Measurements from ENCODE around the gene NUDT9. TPM values are rescaled to one million over a fixed set of nuclear protein-coding genes. Genes with fewer than 3 reads are reported as not detected.
"Not testable (repeated sequence)": the region's sequence is repeated elsewhere in the genome, so short reads cannot be mapped to it uniquely, and the experiment has no call there.

Gene NUDT9
- total RNA-seq, 2 donors from 2014 or later, result 17.2 to 17.6 TPM

GRCh38 chr4:87442889-87443288 is 20.5 kb downstream of the NUDT9 start:
- no peaks in the 10 kb centered on the region for H3K4me1 ChIP-seq
- H3K9me3 ChIP-seq, result no peaks in the 10 kb centered on the region
- H3K4me3 ChIP-seq, result no peak overlapping the region
- TF ChIP-seq CTCF (IDR thresholded peaks at IDR 0.05), result no peak
- DNase-seq (ENCODE audit: low spot score), result no peak
- peaks cover 43% of the 10 kb centered on the region for H3K36me3 ChIP-seq
- no peak overlapping the region for H3K27ac ChIP-seq
- H3K27me3 ChIP-seq, result no peaks in the 10 kb centered on the region

GRCh38 chr4:87444741-87445140 is 22.4 kb downstream of the NUDT9 start:
- no peak for TF ChIP-seq CTCF (IDR thresholded peaks at IDR 0.05)
- Histone ChIP-seq H3K4me3 (no peak overlapping the region), H3K9me3 (no peaks in the 10 kb centered on the region), H3K36me3 (peaks cover 25% of the 10 kb centered on the region), H3K27me3 (no peaks in the 10 kb centered on the region), H3K27ac (no peak overlapping the region), H3K4me1 (no peaks in the 10 kb centered on the region)
- DNase-seq (ENCODE audit: low spot score), result no peak

- no peaks in the 10 kb centered on the region for H3K4me1 ChIP-seq
- H3K36me3 ChIP-seq, result peaks cover 20% of the 10 kb centered on the region
- DNase-seq (ENCODE audit: low spot score), result no peak
- H3K27me3 ChIP-seq, result no peaks in the 10 kb centered on the region
- H3K9me3 ChIP-seq, result no peaks in the 10 kb centered on the region
- no peak for TF ChIP-seq CTCF (IDR thresholded peaks at IDR 0.05)
- H3K4me3 ChIP-seq, result no peak overlapping the region
- H3K27ac ChIP-seq, result no peak overlapping the region
Measured at GRCh38 chr4:87445964-87446363, 23.6 kb downstream of the NUDT9 start.

- not testable (repeated sequence) for H3K4me3 ChIP-seq; H3K27me3 ChIP-seq; DNase-seq (ENCODE audit: low spot score); H3K9me3 ChIP-seq; H3K27ac ChIP-seq; H3K4me1 ChIP-seq
- H3K36me3 ChIP-seq, result peaks cover 19% of the 10 kb centered on the region
Measured at GRCh38 chr4:87446375-87446774, 24.0 kb downstream of the NUDT9 start.

GRCh38 chr4:87451537-87451936 is 29.2 kb downstream of the NUDT9 start:
- Histone ChIP-seq H3K36me3 (peaks cover 22% of the 10 kb centered on the region), H3K4me3 (no peak overlapping the region)
- no peak for DNase-seq (ENCODE audit: low spot score)

GRCh38 chr4:87458913-87459312 is 36.5 kb downstream of the NUDT9 start:
- Histone ChIP-seq H3K36me3 (peaks cover 10% of the 10 kb centered on the region), H3K4me1 (no peaks in the 10 kb centered on the region), H3K27me3 (no peaks in the 10 kb centered on the region), H3K27ac (no peak overlapping the region), H3K4me3 (no peak overlapping the region), H3K9me3 (no peaks in the 10 kb centered on the region)
- no peak for DNase-seq (ENCODE audit: low spot score)
- TF ChIP-seq CTCF (IDR thresholded peaks at IDR 0.05), result no peak

More at GRCh38 chr4:87451537-87451936, 29.2 kb downstream of the NUDT9 start:
- Histone ChIP-seq H3K4me1 (no peaks in the 10 kb centered on the region), H3K27me3 (no peaks in the 10 kb centered on the region), H3K9me3 (no peaks in the 10 kb centered on the region), H3K27ac (no peak overlapping the region)
- no peak for TF ChIP-seq CTCF (IDR thresholded peaks at IDR 0.05)

All from right atrium auricular region (tissue), 2 donors.